ENCODE measurements around the gene SPRED3. TPM values are rescaled to one million over a fixed set of nuclear protein-coding genes. Genes with fewer than 3 reads are reported as not detected.

SPRED3 gene
- total and polyA plus RNA-seq, 2 donors (not counting 1 experiment from before 2014, with no cell fraction given): 1.1 to 1.7 TPM

DNA sequence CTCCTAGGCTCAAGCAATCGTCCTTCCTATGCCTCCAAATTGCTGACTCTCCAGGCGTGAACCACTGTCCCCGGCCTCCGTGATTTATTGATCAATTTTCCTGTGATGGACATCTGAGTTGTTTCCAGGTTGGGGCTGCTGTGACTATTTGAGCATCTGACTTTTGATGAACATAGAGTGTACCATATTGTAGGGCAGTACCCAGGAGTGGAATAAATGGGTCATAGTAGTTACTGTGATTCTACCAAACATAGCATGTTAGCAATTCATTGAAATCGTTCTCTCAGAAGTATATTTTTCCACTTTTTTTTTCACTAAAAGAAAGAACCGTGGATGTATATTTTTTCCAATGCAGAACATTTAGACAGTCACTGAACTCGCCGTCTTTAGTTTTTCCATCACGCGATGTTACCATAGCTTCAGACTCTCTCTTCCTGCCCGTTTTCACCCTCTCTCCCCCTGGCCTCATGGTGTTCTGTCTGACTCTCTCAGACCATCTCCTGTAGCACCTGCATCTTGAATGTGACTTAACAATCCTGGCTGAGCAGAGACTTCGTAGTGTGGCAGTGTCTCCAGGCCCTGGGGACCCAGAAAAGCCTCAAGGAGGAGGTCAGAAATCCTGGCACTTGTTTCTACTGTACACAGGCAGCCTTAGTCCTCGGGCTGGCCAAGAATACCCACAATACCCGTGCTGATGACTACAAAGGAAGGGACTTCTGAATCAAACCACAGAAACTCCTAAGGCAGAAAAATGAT lies 40.7 kb downstream of the SPRED3 start:
- WGBS (ENCODE audit: insufficient coverage): 57% methylated on average over 9 of the region's 14 CpGs
- Histone ChIP-seq H3K9me3 (ENCODE audit: control extremely low read depth in 1 of 3, control insufficient read depth in 2 of 3, insufficient read depth in 1 of 3, low read length in 2 of 3) (peaks cover 0 to 3% (median 0%) of the 10 kb centered on the region in 3 donors), H3K36me3 (replicated peaks in 1 of 2; ENCODE audit: control extremely low read depth in 1 of 2, control insufficient read depth in 1 of 2, extremely low read depth in 1 of 2, insufficient read depth in 2 of 2, low read length in 1 of 2) (no peaks in the 10 kb centered on the region), H3K27me3 (replicated peaks in 1 of 4; ENCODE audit: control extremely low read depth in 1 of 4, control insufficient read depth in 3 of 4, insufficient read depth in 4 of 4, low read length in 3 of 4) (peaks cover 0 to 14% (median 3%) of the 10 kb centered on the region in 4 experiments), H2AFZ (ENCODE audit: insufficient read depth, low read depth, low read length, poor library complexity, severe bottlenecking) (no peak overlapping the region), H3K27ac (ENCODE audit: low read length in 2 of 2) (no peak overlapping the region), H4K20me1 (ENCODE audit: control insufficient read depth, insufficient read depth, low read length, poor library complexity, severe bottlenecking) (no peaks in the 10 kb centered on the region), H3K4me2 (replicated peaks; ENCODE audit: low read depth, low read length, poor library complexity, severe bottlenecking) (no peak overlapping the region), H3K4me3 (ENCODE audit: control extremely low read depth in 1 of 5, extremely low read depth in 1 of 5, insufficient read depth in 1 of 5, low read depth in 2 of 5, low read length in 4 of 5) (no peak overlapping the region), H3K9ac (ENCODE audit: low read length) (no peak overlapping the region), H3K4me1 (ENCODE audit: control insufficient read depth in 2 of 2, insufficient read depth in 2 of 2, low read length in 2 of 2) (peaks cover 19 to 27% of the 10 kb centered on the region in 2 donors), H3K79me2 (ENCODE audit: control insufficient read depth, insufficient read depth, low read length) (no peaks in the 10 kb centered on the region)
- DNase-seq (no peak), ATAC-seq (ENCODE audit: low read depth) (no peak)
- Mint-ChIP-seq H3K27ac (no peak overlapping the region), H3K4me3 (no peak overlapping the region), H3K4me1 (peaks cover 34% of the 10 kb centered on the region), H3K9me3 (ENCODE audit: insufficient read depth) (no peaks in the 10 kb centered on the region), H3K27me3 (peaks cover 18% of the 10 kb centered on the region)
- intact Hi-C loops (cut with micrococcal nuclease): no loop called here
- ChIA-PET CTCF (interaction anchor here (1.5 kb wide), 1 partner anchor 26 kb away, joined by 5 read pairs; the partner anchor contains the start of gene FAM98C), POLR2A (no interaction called here)
- TF ChIP-seq EZH2 (IDR thresholded peaks at IDR 0.05; ENCODE audit: borderline replicate concordance, insufficient read depth, low read depth, low read length, poor library complexity, severe bottlenecking): no peak
- TF ChIP-seq, protein P1, sequence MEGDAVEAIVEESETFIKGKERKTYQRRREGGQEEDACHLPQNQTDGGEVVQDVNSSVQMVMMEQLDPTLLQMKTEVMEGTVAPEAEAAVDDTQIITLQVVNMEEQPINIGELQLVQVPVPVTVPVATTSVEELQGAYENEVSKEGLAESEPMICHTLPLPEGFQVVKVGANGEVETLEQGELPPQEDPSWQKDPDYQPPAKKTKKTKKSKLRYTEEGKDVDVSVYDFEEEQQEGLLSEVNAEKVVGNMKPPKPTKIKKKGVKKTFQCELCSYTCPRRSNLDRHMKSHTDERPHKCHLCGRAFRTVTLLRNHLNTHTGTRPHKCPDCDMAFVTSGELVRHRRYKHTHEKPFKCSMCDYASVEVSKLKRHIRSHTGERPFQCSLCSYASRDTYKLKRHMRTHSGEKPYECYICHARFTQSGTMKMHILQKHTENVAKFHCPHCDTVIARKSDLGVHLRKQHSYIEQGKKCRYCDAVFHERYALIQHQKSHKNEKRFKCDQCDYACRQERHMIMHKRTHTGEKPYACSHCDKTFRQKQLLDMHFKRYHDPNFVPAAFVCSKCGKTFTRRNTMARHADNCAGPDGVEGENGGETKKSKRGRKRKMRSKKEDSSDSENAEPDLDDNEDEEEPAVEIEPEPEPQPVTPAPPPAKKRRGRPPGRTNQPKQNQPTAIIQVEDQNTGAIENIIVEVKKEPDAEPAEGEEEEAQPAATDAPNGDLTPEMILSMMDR (IDR thresholded peaks at IDR 0.05): no peak

DNA sequence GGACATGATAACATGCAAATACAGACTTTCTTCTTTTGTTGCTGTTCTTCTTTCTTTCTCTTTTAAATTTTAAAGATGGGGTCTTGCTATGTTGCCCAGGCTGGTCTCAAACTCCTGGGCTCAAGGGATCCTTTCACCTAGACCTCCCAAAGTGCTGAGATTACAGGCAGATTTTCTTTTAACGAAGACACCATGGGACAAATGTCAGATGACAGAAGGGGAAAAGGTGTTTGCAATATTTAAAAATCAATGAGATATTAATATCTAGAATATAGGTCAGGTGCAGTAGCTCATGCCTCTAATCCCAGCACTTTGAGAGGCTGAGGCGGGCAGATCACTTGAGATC lies 41.3 kb downstream of the SPRED3 start:
- no peaks in the 10 kb centered on the region for H3K9me3 Mint-ChIP-seq (ENCODE audit: insufficient read depth)
- Histone ChIP-seq H3K27me3 (replicated peaks in 1 of 4; ENCODE audit: control extremely low read depth in 1 of 4, control insufficient read depth in 3 of 4, insufficient read depth in 4 of 4, low read length in 3 of 4) (peaks cover 0 to 20% (median 6%) of the 10 kb centered on the region in 4 experiments), H4K20me1 (ENCODE audit: control insufficient read depth, insufficient read depth, low read length, poor library complexity, severe bottlenecking) (no peaks in the 10 kb centered on the region), H3K9ac (ENCODE audit: low read length) (no peak overlapping the region), H2AFZ (ENCODE audit: insufficient read depth, low read depth, low read length, poor library complexity, severe bottlenecking) (no peak overlapping the region), H3K4me3 (ENCODE audit: control extremely low read depth in 1 of 5, extremely low read depth in 1 of 5, insufficient read depth in 1 of 5, low read depth in 2 of 5, low read length in 4 of 5) (no peak overlapping the region), H3K4me1 (ENCODE audit: control insufficient read depth in 2 of 2, insufficient read depth in 2 of 2, low read length in 2 of 2) (peaks cover 19 to 27% of the 10 kb centered on the region in 2 donors), H3K27ac (ENCODE audit: low read length in 2 of 2) (no peak overlapping the region), H3K4me2 (replicated peaks; ENCODE audit: low read depth, low read length, poor library complexity, severe bottlenecking) (no peak overlapping the region), H3K9me3 (ENCODE audit: control extremely low read depth in 1 of 3, control insufficient read depth in 2 of 3, insufficient read depth in 1 of 3, low read length in 2 of 3) (peaks cover 0 to 3% (median 0%) of the 10 kb centered on the region in 3 donors), H3K36me3 (replicated peaks in 1 of 2; ENCODE audit: control extremely low read depth in 1 of 2, control insufficient read depth in 1 of 2, extremely low read depth in 1 of 2, insufficient read depth in 2 of 2, low read length in 1 of 2) (no peaks in the 10 kb centered on the region), H3K79me2 (ENCODE audit: control insufficient read depth, insufficient read depth, low read length) (no peaks in the 10 kb centered on the region)
- H3K27ac Mint-ChIP-seq: no peak overlapping the region
- no CpG with 5 or more reads among the region's 2 CpGs for WGBS (ENCODE audit: insufficient coverage)
- H3K4me3 Mint-ChIP-seq: no peak overlapping the region
- ATAC-seq (ENCODE audit: low read depth) (no peak), DNase-seq (no peak)
- ChIA-PET CTCF (no interaction called here), POLR2A (no interaction called here)
- TF ChIP-seq, protein P1 (IDR thresholded peaks at IDR 0.05): no peak
- TF ChIP-seq EZH2 (IDR thresholded peaks at IDR 0.05; ENCODE audit: borderline replicate concordance, insufficient read depth, low read depth, low read length, poor library complexity, severe bottlenecking): no peak
- peaks cover 36% of the 10 kb centered on the region for H3K4me1 Mint-ChIP-seq
- peaks cover 21% of the 10 kb centered on the region for H3K27me3 Mint-ChIP-seq
- intact Hi-C loops (cut with micrococcal nuclease): no loop called here

Measured in B cell (primary cell).